H1 (cell line): ENCODE results near the gene MTMR1. TPM values are rescaled to one million over a fixed set of nuclear protein-coding genes. Genes with fewer than 3 reads are reported as not detected.

Source experiments
- CHD7 ChIP-seq: fragments of 300-600 bp; sonication (generic); IDR thresholded peaks from 2 replicates; pipeline ENCODE4 v1.7.1; 2012; ENCODE audit warnings: low read length, moderate library complexity, mild to moderate bottlenecking, inconsistent platforms; ENCODE audit not compliant: insufficient replicate concordance
- MAX ChIP-seq: IDR thresholded peaks from 2 replicates; pipeline ENCODE4 v1.6.1; 2012; ENCODE audit warnings: inconsistent platforms
- POU5F1 ChIP-seq: IDR thresholded peaks from 2 replicates; pipeline ENCODE4 v1.6.1; 2011; ENCODE audit warnings: low read depth, mild to moderate bottlenecking, low read length, moderate library complexity
- SIRT6 ChIP-seq: IDR thresholded peaks from one replicate; pipeline ENCODE4 v1.7.1; 2012; ENCODE audit warnings: low read length, inconsistent platforms
- polyA plus RNA-seq, 7 experiments: library from polyadenylated mRNA; depleted of rRNA in 3 of 7; stranded (reverse) in 5 of 7; unstranded in 2 of 7; fragments of >200 nt in 5 of 7; fragments of 200-250 nt in 2 of 7; gene quantifications; 1 replicate in 5 of 7; 2 replicates in 1 of 7; 4 replicates in 1 of 7; pipeline versions ENCODE4 v1.2.1 to v1.2.3, GENCODE V29; 2011 to 2013; ENCODE audit warnings: missing spikeins in 2 of 7, mixed read lengths in 2 of 7
- total RNA-seq: library from RNA; stranded (reverse); fragmentation: NEBNext Ultra II Directional; extraction: Animal tissue kit (Norgen Biotek cat#: 25700); gene quantifications from 2 replicates; pipeline ENCODE4 v1.2.1, GENCODE V29; 2021

The MTMR1 gene
- total and polyA plus RNA-seq, 2 of the 8 experiments (the other 6 are each of a cell fraction or from before 2014, with no cell fraction given), result 15.1 to 23.8 TPM

DNA sequence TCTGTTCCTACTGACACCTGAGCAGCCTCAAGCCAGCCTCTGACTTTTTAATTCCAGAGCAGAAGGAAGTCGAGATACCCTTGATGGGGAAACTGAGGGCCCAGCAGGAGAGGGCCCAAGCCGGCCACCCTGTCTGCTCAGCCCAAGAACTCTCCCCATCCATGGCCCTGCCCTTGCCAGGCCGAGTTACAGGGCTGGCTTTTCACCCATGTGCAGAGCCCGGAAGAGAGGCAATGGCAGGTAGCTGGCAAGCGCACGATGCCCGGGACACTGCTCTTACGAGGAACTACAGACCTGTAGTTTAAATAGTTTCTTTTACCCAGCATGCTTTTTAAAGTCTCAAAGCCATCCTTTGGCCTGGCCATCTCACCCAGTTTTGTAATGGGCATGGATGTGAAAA, 79.9 kb downstream of the MTMR1 start (continued):
- no peak for TF ChIP-seq CHD7
- no peak for TF ChIP-seq MAX
- no peak for TF ChIP-seq SIRT6
- no peak for TF ChIP-seq POU5F1
